Limb (tissue), 2 donors: ENCODE results near the gene MLXIPL.
A peak's percentile ranks its signal among the peaks of the same experiment; 100 is the strongest.
"Not testable (repeated sequence)": the region's sequence is repeated elsewhere in the genome, so short reads cannot be mapped to it uniquely, and the experiment has no call there.

Experiments used
- DNase-seq, 2 donors: peaks; one replicate each; pipeline ENCODE4 v3.0.0-alpha.2; 2016; ENCODE audit errors: extremely low spot score in 2 of 2

The MLXIPL gene

DNA sequence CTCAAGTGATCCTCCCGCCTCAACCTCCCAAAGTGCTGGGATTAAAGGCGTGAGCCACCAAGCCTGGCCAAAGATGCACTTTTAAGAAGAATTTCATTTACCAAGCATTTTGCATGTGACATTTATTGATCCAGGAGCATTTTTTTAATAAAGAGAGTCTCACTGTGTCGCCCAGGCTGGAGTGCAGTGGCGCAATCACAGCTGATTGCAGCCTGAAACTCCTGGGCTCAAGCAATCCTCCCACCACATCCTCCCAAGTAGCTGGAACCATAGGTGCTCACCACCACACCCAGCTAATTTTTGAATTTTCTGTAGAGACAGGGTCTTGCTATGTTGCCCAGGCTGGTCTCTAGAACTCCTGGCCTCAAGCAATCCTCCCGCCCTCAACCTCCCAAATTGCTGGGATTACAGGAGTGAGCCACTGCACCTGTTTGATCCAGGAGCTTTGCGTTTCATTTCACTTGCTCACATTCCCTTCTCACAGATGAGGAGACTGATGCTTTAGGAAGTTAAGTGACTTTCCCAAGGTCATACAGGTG is 41.6 kb downstream of the MLXIPL start:
- no peak for DNase-seq

DNA sequence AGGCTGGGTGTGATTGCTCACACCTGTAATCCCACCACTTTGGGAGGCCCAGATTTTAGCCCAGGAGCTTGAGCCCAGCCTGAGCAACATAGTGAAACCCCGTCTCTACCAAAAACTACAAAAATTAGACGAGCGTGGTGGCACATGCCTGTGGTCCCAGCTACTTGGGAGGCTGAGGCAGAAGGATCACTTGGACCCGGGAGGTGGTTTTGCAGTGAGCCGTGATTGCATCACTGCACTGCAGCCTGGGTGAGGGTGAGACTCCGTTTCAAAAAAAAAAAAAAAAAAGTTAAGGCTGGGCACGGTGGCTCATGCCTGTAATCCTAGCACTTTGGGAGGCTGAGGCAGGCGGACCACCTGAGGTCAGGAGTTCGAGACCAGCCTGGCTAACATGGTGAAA is 43.3 kb downstream of the MLXIPL start:
- not testable (repeated sequence) for DNase-seq

DNA sequence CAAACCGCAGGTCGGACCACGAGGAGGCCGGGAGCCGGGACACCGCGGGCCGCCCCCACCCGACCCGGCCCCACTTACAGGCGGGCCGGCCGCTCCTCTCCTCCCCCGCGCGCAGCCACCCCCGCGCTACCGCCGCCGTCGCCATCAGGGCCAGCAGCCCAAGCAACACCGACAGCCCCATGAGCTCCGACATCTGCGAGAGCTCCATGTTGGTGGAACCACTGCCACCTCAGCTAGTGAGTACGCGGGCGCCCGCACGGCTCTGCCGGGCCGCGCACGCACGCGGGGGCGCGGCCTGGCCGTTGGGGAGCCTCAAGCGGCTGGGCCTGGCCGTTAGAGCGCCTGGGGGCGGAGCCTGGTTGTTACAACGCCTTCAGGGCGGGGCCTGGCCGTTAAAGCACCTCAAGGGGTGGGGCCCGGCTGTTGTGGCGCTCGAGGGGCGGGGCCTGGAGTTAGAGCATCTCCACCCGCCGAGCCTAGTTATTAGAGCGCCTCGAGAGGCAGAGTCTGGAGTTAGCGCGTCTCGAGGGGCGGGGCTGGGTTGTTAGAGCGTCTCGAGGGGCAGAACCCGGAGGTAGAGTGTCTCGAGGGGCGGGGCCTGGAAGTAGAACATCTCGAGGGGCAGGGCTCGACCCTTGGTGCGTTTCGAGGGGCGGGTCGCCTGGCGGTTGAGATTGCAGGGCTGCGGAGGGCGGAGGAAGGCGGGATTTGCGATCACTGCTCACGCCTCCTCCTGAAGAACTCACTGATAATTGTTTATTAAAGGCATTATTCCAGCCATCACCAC is 45.8 kb downstream of the MLXIPL start, which contains the start of gene TBL2:
TSS of gene TBL2 (minus strand) at position 238 of the 787 bp plus-strand sequence. CDS start at position 208, 30 bp downstream.
- peak; percentile 99 to 100 for DNase-seq

DNA sequence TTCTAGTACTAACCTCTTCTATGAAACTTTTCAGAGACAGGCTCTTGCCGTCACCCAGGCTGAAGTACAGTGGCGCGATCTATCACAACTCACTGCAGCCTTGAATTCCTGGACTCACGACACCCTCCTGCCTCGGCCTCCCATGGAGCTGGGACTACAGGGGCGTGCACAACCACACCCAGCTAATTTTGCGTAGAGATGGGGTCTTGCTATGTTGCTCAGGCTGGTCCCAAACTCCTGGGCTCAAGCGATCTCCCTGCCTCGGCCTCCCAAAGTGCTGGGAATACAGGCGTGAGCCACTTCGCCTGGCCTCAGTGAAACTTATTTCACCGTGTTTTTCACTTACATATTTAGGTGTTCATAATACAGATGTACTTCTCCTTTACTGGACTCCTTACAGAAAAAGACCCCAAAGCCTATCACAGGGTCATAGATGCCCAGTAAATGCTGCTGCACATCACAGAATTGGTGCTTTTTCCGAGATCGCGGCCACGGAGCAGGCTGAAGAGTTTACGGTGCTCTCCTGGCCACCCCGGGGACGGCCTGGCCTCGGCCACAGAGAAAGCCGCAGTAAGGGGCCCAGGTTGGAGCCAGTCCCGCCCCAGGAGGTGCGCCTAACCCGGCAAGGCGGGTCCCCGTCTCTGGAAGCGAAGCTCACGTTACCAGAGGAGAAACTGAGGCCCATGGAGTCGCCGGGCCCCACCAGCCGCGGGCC is 46.5 kb downstream of the MLXIPL start:
- no peak for DNase-seq

DNA sequence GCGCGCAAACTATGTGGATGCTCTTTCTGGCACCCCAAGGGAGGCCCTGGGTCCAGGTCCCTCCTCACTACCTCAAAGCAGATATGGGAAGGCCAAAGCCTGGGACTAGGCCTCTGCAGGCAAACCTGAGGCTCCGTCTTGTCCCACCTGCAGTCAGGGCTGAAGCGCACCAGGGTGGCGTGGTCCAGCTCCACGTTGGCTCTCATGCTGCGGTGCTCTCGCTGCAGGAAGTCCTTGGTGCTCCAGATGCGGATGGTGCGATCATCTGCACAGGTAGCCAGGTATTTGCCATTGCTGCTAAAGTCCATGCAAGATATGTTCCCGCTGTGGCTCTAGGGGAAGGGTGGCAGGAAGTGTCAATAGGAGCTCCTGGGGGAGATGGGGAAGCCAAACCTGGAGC is 50.5 kb downstream of the MLXIPL start:
- no peak for DNase-seq

DNA sequence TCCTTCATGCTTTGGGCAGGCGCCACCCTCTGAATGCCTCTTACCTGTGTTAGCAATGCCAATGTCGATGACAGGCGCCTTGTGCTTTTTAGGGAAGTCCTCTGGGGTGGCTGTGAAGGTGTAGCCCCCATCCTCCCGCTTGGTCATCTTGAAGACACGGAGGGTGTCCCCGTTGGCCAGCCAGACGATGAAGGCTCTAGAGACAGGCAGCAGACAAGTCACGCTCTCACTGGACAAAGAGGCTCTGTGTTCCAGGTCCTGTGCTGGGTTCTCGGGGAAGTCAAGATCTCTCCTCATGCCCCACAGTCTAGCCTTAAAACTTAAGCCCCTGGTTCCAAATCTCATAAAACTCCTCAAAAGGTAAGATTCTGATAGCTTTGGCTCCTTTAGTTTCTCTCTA is 51.0 kb downstream of the MLXIPL start:
- DNase-seq = no peak

DNA sequence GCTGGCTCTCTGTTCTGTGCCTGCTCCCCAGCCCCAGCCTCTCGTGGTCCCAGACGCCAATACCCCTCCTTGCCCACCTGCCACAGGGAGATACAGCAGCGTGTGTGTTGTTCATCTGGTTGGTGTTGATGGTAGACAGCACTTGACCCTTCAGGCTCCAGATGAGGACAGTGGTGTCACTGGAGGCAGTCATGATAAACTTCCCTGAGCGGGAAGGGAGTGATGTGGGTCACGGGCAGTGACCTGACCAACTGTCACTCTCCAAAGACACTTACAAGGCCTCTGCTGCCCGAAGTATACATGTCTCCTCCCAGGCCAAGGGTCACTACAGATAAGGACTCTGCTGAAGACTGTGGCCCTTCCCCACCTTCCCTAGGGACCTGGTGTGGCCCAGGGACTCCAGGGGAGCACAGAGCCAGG is 51.5 kb downstream of the MLXIPL start:
- DNase-seq = no peak

DNA sequence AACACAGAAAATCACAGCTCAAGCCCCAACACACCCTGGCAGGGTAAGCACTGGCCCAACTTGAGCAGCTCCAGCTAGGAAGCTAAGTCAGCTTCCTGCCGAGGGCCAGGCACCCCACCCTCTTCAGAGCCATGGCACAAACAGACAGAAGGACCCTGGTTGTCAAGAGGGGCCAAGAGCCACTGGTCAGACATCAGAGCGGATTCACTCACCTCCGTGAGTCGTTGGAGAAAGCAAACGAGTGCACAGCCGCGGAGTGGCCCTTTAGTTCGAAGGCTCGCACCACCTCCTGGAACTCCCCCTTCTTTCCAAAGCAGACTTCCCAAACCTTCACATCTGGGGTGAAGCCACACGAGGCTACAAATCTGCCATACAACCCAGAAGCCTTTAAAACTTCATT is 53.3 kb downstream of the MLXIPL start:
- no peak for DNase-seq

DNA sequence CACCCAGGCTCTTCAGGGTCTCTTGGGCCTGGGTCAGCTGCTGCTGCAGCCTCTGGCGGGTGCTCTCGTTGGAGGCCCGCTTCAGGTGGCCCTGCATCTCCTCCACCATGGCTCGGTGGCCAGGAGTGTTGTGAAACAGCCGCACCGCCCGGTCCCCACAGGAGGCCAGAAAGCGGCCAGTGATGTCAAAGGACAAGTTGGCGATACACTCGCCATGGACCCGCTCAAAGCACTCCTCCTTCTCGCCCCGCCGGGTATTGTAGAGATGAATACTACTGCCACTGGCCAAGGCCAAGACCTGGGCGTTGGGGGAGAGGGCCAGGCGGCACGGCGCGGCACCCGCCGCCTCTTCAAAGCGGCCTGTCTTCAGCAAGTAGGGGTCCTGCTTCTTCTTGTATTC is 53.8 kb downstream of the MLXIPL start:
- DNase-seq = no peak

DNA sequence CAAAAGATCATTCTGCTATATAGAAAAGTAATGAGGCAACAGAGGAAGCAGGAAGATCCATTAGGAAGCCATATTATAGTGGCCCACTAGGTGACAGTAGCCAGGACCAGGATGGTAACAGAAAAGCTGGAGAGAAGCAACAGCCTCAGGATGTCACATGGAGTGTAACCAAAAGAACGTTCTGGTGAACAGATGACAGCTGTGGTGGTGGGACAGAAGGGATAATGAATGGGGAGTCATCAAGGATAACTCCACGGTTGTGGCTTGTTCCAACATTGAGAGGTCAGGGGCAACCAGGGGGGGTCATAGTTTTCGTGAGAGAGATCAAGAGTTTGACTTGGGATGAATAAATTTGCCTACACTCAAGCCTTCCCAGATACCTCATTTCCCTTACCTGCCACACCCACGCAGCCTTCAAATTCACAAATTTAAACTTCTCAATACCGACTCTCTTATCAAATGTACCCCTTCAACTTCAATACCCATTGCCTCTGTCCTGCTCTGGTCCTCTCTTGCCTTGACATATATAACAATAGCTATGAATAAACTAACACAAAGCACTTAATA is 55.2 kb downstream of the MLXIPL start:
- no peak for DNase-seq

DNA sequence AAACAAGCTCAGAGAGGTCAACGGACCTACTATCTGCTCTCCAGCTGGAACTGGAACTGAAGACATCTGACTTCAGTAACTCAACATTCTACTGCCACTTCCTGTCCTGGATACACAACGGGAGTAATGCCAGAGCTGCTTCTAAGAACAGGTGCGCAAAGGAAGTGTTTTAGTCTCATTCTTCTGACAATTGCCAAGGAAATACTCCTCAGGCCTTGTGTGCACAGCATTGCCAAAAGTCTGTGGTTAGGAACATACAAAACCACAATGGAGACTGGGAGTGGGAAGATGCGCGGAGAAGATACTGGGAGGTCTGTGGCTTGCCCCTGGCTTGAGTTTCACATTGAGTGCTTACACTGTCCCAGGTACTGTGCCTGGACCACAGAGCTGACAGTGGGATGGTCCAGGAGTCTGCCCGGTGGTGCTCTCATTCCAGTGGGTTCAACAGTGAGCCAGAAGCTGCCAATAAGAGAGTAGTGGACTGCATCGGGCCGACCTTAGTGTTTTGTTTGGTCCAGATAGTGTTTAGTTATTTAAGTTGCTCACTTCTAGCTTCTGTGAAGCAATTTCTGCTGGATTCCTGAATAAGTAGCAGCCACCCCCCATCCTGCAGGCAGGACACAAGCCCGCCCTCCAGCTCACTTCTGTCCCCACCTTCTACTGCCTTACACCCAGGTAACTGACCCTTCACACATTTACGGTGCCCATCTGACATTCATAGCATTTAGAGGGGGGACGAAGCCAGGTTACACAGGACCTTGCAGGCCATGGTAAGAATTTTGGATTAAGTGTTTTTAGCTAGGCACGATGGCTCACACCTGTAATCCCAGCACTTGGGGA is 56.3 kb downstream of the MLXIPL start:
- DNase-seq = no peak

DNA sequence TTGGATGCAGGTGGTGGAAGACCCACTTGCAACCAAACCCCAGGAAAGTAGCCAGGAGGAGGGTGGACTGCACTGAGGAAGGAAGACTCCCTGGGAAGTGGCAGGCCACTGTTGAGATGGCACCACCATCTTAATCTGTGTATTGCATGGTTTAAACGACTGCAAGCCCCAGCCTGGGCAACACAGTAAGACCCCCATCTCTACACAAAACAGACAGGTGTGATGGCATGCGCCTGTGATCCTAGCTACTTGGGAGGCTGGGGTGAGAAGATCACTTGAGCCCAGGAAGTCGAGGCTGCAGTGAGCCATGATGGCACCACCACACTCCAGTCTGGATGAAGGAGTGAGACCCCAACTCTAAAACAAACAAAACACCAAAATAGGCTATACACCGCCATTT is 57.2 kb downstream of the MLXIPL start:
- no peak for DNase-seq

DNA sequence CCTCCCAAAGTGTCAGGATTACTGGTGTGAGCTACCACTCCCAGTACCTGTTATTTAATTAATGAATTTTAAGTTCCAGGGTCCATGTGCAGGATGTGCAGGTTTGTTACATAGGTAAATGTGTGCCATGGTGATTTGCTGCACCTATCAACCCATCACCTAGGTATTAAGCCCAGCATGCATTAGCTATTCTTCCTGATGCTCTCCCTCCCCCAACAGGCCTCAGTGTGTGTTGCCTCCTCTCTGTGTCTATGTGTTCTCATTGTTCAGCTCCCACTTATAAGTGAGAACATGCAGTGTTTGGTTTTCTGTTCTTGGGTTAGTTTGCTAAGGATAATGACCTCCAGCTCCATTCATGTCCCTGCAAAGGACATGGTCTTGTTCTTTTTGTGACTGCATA is 57.9 kb downstream of the MLXIPL start:
- not testable (repeated sequence) for DNase-seq

DNA sequence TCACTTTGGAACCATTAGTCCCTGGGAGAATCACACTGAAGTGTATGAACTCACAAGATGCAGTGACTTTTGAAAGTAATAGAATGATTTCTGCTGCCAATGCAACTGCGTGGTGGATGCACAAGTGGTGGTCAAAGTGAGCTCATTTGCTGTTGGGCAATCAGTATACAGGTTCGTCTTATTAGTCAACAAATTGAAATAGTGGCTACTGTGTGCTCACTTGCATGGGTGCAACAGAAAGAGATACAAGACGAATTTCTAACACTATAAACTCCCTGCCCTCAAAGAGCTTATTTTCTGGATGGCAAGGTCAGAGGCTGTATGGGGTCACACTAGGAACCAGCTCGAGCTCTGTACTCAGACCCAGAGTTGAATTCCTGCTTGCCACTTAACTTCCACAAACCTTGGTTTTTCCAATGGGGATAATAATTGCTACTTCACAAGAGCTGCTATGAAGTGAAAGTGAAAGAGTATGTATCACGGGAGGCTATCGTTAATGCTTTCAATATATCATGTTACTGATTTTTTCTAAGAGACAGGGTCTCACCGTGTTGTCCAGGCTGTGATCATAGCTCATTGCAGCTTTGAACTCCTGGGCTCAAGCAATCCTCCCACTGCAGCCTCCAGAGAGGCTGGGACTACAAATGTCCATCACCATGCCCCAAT is 58.5 kb downstream of the MLXIPL start:
- no peak for DNase-seq

DNA sequence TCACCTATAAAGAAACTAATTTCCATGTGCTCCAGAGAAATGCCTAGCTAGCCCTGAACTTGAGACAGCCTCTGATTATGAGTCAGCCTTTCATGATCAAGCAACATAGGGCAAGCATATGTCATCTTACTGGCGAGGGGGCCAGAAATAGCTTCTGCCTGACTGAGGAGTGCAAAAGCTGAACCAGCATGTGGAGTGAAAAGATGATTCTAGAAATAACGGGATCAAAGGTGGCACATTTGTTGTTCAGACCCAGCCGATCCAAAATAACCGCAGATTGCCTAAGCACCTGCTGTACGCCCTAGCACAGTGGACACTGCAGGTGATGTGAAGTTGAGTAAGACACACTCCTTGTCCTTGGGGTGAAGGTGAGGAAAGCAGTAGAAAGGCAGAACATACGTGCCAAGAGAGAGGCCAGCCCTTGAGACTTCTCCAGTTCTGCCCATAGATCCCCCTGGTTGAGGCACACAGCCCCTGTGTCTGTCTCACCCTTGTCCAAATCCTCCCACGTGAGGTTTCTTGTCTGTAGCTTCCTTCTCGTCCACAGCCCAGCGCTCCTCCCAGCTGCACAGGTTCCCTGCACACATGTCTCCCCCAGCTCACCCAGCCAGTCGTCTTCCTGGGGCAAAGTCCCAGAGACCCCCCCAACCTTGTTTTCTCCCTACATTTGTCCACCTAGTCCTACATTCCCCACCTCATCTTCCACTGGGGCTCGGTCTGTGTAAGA is 64.0 kb downstream of the MLXIPL start:
- DNase-seq = no peak

DNA sequence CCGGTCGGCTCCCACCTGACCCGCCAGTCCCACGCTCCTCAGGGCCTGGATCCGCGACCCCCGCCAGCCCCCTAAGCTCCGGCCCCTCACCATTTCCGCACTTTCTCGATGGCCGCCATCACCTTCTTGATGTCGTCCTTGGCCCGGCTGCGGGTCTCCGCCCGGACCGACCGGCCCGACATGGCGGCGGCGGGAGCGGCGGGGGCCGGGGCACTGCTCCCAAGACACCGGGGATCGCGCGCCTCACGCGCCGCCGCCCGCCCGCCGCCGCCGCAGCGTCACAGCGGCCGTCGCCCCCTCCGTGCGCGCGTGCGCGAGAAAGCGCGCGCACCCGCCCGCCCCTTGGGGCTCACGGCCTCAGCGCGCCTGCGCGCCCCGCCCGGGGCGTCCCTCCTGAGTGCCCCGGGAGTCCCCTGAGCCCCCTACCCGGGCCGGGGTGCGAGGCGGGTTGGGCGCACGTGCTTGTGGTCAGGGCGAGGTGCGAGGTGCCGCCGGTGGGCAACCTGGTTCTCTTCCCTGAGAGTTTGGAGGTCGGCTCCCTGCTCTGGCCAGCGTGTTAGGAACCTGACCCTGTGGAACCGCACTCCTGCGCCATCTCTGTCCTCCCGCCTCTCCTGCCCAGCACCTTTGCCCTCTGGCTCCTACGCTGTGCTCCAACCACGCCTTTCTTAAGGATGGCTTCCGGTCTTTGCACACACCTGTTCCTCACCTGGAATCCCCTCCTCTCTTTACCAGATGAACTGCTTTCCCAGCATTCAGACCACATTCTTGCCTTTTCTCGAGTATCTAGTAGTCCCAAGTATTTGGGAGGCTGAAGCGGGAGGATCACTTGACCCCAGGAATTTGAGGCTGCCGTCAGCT is 66.7 kb downstream of the MLXIPL start, which contains the start of gene BCL7B:
TSS of gene BCL7B (minus strand) at position 294 of the 861 bp plus-strand sequence. CDS start at position 182, 112 bp downstream.
- peak in 1 of 2 donors; percentile 85 for DNase-seq

DNA sequence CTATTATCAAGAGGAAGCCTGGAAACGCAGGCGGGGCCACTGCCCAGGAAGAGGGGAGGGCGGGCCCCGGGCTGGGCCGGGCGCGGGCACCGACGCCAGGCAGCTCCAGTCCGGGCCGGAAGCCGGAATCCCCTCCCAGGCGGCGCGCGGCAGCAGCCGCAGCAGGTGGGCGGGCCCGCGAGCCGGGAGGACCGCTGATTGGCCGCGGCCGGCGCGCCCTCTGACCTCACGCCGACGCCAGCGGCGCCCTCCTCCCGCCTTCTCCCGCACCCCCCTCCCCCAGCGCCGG is 67.3 kb downstream of the MLXIPL start:
- peak; percentile 94 for DNase-seq

DNA sequence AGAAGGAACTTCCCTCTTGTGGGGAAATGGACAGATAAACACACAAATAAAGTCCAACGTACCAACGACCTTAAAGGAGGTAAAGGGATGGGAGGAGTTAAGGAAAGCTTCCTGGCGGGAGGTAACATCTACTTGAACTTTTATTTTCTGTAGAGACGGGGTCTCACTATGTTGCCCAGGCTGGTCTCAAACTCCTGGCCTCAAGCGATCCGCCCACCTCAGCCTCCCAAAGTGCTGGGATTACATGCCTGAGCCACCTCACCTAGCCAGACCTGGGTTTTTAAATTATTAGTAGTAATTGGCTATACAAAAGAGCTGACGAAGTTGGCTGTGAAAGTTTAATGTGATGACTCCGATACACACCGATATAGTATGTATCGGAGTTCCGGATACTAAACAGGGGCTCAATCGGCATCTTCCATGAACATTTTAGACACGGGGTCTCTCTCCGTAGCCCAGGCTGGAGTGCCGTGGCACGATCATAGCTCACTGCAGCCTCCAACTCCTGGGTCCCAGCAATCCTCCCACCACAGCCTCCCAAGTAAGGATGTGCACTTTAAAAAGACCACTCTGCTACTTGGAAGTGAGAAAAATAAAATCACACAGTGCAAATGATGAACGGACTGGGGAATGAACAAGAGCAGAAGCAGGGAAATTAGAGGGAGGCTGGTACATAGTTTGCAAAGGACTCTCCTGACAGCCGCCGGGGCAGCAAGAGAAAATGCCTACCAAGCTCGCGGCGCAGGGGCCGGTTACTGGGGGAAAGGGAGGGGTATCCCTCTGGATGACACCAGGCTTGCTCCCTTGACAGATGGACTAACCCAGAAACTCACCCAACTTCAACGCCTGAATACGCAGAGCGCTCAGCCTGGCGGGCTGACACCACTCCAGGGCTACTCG is 67.9 kb downstream of the MLXIPL start:
- DNase-seq = no peak
